IPS DF 4.7 (cell line): ENCODE measurements around the gene CATSPERZ.
"Not testable (repeated sequence)": the region's sequence is repeated elsewhere in the genome, so short reads cannot be mapped to it uniquely, and the experiment has no call there.

Source experiments
- DNase-seq: peaks from one replicate; pipeline ENCODE4 v3.0.0-alpha.2; 2013; ENCODE audit warnings: low spot score; ENCODE audit errors: extremely low read depth

CATSPERZ gene

DNA sequence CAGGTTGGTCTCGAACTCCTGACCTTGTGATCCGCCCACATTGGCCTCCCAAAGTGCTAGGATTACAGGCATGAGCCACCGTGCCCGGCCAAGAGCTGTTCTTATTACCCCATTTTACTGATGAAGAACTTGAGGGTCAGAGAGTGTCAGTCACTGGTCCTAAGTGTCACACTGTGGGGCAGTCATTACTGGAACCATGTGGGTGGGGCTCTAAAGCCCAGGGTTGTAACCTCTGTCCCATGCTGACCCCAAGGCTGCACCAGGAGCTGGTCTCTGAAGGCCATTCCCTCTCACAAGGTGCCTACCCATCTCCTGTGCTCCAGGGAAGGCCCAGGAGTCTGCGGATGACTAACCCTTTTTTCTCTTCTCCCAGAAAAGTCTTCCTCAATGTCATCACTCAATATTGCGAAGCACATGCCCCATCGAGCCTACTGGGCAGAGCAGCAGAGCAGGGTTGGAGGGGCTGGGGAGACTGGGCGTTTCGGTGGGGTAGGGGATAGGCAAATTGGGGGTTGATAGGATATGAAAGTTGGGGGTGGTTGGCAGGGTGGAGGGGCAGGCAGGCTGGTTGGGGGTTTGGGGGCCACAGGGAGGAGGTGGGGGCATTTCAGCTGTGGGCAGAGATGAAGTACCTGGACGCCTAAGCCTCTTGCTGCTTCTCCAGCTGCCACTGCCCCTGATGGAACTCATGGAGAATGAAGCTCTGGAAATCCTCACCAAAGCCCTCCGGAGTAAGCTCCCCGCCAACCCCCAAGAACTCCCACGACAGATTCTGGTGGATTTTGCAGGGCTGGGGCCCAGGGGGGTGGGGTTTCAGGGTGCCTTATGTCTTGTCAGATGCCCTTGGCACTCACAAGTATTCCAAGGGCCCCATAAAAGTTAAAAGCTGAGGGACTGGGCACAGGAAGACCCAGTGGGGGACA, 3.2 kb downstream of the CATSPERZ start:
- DNase-seq: no peak

DNA sequence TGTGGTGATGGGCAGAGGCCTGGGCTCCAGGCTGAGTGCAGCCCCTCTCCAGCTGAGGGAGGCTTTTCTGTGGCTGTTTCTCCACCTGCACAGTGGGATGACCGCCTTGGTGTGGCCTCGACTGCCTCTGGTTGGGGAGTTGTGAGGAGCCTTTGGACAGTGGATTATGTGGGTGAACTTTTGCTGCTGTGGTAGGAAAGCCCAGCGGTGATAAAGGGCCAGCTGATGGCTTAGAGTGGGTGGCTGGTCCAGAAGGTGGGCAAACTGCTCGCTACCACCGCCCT, 3.8 kb downstream of the CATSPERZ start:
- no peak for DNase-seq

DNA sequence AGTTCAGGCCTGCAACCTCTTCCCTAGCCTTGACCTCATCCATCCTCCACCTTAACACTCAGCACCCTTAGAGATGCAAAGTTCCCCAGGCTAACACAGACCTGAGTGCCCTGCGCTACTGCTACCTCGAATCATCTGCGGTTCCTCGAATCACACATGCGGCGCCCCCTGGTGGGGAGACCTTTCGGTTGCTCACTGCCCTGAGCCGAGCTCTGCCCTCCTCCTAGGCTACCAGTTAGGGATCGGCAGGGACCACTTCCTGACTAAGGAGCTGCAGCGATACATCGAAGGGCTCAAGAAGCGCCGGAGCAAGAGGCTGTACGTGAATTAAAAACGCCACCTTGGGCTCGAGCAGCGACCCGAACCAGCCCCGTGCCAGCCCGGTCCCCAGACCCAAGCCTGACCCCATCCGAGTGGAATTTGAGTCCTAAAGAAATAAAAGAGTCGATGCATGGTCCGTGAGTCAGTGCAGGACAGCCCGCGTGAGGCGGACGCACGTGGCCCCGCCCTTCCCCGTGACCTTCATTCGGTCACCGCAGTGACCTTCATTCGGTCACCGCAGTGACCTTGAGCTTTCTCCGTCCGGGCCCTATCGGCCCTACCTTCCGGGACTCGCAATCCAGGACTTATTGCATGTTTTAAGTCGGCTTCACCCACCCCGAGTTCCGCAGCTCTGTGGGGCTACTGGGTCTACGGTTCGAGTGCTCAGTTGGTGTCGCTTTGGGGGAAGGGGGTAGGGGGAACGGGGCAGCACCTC, 4.3 kb downstream of the CATSPERZ start:
- no peak for DNase-seq

DNA sequence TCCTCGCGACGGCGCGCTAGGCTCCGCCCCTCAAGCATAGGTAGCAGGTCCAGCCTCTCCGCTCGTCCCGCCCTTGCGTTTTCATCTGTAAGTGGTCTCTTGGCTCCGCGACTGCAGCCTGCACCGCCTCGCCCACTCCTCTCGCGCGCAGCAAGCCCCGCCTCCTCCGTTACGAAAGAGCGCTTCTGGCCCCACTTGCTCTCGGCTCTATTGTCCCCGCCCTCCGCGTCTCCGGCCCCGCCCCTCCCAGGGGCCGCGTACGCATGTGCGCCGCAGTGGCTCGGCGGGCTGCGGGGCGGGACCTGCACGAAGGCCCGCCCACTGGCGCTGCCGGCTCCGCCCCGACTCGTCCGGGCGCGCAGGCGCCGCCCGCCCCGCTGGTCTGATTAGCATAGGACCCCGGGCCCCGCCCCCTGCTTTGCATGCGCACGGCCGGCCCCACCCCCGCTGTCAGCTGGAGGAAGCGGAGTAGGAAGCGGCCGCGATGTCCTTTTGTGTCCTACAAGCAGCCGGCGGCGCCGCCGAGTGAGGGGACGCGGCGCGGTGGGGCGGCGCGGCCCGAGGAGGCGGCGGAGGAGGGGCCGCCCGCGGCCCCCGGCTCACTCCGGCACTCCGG, 5.0 kb downstream of the CATSPERZ start, which contains the start of gene ESRRA:
Gene ESRRA, plus strand, starts transcription at position 450 of the 616 bp plus-strand sequence. CDS start 1,656 bp downstream, outside the sequence.
- DNase-seq: no peak

DNA sequence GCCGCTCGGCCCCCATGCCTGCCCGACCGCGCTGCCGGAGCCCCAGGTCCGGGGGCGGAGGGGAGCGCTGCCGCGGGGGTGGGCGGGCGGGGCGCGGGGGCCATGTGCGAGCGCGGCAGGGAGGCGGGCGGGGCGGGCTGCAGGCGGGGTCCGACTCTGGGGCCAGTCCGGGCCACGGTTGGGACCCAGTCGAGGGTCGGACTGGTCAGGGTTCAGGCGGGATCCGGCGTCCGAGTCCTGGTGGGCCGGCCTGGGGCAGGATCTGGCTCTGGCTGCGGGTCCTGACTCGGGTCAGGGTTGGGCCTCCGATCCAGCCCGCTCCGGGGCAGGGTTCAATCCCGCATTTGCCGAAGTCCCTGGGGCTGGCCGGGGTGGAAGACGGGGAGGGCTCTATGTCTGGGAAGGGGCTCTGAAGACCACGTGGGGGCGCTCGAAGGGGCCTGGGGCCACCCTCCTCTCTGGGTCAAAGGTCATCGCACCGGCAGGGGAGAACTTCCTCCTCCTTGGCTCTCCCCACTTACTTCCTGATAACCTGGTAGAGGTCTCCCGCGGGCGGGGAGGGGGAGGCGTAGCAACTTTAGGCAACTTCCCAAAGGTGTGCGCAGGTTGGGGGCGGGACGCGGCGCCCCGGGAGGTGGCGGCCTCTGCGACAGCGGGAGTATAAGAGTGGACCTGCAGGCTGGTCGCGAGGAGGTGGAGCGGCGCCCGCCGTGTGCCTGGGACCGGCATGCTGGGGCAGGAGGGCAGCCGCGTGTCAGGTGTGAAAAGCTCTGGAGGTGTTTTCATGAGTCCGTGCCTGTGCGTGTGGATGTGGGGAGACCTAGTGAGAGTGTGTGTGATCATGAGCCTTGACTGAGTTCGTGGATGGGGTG, 5.8 kb downstream of the CATSPERZ start:
- DNase-seq: no peak

DNA sequence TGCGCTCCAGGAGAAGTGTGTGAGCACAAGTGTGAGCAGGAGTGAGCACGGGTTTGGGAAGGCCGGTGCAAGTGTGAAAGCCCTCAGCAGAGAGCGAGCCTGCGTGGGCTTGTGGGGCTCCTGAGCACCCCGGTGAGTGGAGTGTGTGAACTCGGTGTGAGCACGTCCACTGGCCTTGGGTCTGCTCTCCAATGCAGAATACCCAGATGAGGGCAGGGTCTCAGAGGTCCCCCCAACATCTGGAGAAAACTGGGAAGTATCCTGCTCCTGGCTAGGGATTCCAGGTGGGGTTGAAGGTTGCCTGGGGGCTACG, 6.4 kb downstream of the CATSPERZ start:
- no peak for DNase-seq

DNA sequence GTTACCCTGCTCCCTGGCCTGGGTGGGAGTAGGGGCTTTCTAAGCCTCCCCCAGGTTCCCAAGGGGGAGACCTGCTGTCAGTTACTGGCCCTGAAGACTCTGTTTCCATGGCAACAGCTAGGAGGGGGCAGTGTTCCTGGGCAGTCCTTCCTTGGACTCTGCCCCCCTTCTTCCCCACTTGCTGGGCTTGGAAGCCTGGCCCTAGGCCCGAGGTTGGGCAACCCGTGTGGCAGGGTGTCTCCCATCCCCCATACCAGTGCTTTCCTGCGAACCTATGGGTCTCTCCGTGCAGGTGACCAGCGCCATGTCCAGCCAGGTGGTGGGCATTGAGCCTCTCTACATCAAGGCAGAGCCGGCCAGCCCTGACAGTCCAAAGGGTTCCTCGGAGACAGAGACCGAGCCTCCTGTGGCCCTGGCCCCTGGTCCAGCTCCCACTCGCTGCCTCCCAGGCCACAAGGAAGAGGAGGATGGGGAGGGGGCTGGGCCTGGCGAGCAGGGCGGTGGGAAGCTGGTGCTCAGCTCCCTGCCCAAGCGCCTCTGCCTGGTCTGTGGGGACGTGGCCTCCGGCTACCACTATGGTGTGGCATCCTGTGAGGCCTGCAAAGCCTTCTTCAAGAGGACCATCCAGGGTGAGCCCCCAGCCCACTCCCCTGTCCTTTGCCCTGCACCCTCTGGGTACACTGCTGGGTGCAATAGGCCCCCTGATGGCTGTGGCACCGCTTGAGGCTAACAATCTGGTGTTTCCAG, 6.9 kb downstream of the CATSPERZ start:
- DNase-seq: no peak

DNA sequence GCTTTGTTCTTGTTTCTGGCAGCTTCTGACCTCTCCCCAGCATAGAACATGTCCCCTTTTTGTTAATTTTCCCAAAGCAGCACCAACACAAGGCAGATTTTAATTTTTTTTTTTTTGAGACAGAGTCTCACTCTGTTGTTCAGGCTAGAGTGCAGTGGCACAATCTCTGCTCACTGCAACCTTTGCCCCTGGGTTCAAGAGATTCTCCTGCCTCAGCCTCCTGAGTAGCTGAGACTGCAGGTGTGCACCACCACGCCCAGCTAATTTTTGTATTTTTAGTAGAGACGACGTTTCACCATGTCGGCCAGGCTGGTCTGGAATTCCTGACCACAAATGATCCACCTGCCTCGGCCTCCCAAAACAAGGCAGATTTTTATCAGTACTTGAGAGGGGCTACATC, 7.6 kb downstream of the CATSPERZ start:
- DNase-seq: not testable (repeated sequence)

DNA sequence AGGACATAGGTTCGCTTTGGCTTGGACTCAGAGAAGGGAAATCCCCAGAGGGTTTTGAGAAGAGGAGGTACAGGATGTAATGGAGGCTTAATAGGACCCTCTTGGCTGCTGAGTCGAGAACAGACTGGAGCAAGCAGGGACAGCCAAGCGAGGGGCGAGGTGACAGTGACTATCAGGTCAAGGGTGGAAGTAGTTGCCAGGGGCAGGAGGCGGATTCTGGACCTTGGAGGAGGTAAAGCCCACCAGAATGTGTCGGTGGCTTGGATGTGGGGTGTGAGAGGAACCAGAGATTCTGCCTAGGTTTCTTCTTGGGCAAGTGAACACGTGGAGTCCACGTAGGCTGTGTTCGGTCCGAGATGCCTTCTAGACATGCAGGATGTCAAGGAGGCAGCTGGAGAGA, 12.8 kb downstream of the CATSPERZ start:
- no peak for DNase-seq

DNA sequence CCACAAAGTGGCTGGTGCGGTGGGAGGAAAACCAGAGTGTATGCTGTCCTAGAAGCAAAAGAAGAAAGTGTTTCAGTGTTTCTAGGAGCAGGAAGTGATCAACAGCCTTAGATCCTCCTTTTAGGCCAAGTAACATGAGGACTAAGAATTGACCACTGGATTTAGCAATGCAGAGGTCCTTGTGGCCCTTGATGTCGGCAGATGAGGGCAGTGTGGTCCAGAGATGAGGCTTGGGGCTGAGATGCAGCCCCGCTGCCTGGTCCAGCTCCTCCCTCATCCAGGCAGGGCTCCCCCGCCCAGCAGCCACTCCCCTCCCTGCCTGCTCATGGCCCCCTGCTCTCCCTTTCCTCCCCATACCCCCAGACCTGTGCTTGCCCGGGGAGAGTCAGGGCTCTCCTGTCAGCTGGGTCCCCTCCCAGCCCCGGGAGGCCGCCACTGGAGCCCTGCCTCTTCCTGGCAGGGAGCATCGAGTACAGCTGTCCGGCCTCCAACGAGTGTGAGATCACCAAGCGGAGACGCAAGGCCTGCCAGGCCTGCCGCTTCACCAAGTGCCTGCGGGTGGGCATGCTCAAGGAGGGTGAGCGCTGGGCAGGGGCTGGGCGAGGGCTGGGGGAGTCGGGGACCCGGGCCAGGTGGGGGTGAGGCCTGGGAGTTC, 13.5 kb downstream of the CATSPERZ start:
- DNase-seq: no peak

DNA sequence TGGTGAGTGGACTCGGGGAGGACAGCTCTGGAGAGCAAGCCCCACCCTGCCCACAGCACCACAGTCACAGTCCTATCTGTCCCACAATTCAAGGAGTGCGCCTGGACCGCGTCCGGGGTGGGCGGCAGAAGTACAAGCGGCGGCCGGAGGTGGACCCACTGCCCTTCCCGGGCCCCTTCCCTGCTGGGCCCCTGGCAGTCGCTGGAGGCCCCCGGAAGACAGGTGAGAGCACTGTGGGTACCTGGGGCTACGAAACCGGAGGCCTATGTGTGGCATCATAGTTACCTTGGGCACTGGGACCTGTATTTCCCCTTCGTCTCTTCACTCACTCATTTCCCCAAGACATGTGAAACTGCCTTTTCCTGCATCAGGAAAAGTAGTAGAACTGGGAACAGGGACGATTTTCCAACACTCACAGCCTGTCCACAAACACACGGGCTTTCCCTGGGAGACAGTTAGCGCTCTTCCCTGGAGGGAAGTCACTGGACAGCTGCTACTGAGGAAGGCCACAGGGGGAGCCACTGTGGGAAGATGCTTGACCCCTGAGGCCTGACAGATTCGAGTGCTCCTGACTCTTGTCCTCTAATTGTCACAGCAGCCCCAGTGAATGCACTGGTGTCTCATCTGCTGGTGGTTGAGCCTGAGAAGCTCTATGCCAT, 14.1 kb downstream of the CATSPERZ start:
- no peak for DNase-seq

DNA sequence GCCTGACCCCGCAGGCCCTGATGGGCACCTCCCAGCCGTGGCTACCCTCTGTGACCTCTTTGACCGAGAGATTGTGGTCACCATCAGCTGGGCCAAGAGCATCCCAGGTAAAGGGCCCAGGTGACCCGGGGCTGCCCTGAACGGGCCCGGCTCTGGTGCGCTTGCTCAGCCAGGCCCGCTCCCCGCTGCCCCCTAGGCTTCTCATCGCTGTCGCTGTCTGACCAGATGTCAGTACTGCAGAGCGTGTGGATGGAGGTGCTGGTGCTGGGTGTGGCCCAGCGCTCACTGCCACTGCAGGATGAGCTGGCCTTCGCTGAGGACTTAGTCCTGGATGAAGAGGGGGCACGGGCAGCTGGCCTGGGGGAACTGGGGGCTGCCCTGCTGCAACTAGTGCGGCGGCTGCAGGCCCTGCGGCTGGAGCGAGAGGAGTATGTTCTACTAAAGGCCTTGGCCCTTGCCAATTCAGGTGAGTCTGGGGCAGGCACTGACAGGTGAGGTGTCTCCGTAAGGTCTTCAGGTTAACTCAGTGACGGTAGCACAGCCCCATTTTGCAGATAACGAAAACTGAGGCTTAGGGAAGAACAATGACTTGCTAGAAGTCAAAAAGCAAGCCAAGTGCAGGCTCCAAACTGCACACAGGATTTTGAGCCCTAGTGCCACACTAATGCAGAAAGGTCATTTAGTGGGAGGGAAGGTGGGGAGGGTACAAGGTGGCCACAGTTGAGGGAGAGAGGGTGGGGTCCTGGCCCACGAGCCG, 14.8 kb downstream of the CATSPERZ start:
- no peak for DNase-seq

DNA sequence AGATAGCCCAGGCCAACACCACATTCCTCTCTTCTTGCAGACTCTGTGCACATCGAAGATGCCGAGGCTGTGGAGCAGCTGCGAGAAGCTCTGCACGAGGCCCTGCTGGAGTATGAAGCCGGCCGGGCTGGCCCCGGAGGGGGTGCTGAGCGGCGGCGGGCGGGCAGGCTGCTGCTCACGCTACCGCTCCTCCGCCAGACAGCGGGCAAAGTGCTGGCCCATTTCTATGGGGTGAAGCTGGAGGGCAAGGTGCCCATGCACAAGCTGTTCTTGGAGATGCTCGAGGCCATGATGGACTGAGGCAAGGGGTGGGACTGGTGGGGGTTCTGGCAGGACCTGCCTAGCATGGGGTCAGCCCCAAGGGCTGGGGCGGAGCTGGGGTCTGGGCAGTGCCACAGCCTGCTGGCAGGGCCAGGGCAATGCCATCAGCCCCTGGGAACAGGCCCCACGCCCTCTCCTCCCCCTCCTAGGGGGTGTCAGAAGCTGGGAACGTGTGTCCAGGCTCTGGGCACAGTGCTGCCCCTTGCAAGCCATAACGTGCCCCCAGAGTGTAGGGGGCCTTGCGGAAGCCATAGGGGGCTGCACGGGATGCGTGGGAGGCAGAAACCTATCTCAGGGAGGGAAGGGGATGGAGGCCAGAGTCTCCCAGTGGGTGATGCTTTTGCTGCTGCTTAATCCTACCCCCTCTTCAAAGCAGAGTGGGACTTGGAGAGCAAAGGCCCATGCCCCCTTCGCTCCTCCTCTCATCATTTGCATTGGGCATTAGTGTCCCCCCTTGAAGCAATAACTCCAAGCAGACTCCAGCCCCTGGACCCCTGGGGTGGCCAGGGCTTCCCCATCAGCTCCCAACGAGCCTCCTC, 15.7 kb downstream of the CATSPERZ start:
- not testable (repeated sequence) for DNase-seq

DNA sequence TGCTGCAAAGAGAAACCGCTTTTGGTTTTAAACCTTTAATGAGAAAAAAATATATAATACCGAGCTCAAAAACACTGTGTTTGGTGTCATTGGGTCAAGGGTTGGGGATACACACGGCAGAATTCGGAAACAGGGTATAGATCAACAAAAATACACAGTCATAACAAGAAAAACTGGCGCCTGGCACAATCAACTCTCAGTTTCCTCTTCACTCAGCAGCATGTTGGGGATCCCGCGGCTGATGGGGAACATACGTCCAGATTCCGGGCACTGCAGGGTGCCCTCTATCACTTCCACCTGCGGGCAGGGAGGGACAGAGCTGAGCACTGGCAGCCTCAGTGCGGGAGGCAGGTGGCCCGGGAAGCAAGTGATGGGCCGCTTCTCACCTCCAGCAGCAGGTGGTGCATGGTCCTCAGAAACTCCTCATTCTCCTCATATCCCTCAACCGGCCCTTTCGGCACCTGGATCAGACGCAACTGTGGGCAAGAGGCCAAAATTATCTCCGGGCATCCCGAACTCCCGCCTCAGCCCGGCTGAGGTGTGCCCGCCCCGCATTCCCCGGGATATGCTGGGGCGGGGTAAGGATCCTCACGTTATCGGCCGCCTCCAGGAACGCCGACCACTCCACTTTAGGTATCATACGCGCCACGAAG, 16.6 kb downstream of the CATSPERZ start:
- DNase-seq: no peak

DNA sequence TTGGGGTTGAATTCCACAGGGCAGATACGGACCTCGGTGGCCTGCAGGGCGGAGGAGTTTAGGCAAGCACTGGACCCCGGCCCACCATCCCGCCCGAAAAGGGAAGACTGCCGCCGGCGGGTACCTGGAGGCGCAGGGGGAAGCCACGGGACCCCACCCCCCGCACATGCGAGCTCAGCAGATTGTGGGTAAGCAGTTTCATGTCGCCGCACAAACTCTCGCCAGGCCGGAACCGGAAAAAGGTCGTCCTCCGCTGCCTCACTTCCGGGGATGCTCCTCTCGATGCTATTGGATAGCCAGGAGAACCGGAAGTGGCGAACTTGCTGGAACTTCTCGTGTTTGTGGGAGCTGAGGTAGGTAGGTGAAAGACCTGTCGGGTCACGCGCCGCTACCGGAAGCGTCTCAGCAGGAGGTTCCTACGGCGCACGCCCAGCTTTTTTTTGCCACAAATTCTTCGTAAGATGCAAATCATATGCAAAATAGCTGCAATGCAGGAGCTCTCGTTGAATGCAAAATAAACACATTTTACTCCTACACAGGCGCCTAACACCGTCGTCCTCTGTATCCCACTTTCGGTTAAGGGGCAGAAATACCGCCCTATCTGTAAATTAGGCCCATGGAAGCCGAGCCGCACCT, 17.3 kb downstream of the CATSPERZ start, which contains the start of gene TRMT112:
Gene TRMT112, minus strand, starts transcription at position 235 of the 636 bp plus-strand sequence. Its CDS starts 33 bp downstream, at position 202.
- DNase-seq: no peak

DNA sequence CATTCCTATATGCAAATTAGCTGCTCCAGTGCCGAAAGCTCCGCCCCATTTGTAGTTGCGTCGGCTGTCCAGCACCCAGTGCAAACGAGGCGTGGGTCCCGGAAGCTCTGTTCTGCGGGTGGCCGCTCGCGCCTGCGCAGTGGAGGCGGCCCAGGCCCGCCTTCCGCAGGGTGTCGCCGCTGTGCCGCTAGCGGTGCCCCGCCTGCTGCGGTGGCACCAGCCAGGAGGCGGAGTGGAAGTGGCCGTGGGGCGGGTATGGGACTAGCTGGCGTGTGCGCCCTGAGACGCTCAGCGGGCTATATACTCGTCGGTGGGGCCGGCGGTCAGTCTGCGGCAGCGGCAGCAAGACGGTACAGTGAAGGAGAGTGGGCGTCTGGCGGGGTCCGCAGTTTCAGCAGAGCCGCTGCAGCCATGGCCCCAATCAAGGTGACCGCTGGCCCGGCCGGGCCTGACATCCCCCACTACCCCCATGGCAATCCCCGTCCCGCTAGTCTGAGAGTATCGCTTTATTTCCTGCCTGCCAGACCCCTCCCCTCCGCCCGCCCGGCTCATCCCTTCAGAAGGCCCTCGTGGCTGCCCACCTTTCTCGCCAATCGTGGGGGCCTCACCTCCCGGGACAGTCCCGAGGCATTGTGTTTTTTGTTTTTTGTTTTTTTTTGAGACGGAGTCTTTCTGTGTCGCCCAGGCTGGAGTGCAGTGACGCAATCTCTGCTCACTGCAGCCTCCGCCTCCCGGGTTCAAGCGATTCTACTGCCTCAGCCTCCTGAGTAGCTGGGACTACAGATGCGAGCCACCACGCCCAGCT, 18.0 kb downstream of the CATSPERZ start, which contains the start of gene PRDX5:
Gene PRDX5, plus strand, starts transcription at position 161 of the 805 bp plus-strand sequence. Its CDS starts 95 bp downstream, at position 256.
- DNase-seq: no peak
